Ureter (tissue), 1 donor: ENCODE data around the gene WWC2. TPM values are rescaled to one million over a fixed set of nuclear protein-coding genes. Genes with fewer than 3 reads are reported as not detected.

ENCODE experiments used
- DNase-seq: peaks from one replicate; pipeline ENCODE4 v3.0.0-alpha.2; 2020; ENCODE audit warnings: low spot score
- total RNA-seq: library from RNA; stranded (reverse); gene quantifications from one replicate; pipeline ENCODE4 v1.2.4, GENCODE V29; 2023
- donor health status: DM: yes; HTN: yes; CAD: no.

Gene WWC2
- total RNA-seq, 1 donor from 2014 or later = 32.2 TPM

DNA sequence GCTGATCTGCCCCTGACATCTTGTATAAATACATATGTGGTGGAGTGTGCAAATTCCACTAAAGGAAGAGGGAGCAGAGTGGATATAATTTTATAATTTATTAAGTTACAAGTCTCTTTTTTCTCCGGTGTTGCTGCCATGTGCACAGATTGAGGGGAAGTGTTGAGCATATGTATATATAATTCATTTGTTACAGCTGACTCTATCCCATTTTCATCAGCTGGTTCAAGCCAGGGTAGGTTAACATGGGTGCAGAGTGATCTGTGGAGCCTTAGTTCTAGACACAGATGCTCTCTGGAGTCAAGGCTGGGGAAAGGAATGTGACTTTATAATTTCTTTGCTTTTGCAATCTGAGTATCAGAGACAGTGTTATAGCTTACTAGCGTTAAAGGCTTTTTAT, 103.5 kb downstream of the WWC2 start:
- DNase-seq = no peak

DNA sequence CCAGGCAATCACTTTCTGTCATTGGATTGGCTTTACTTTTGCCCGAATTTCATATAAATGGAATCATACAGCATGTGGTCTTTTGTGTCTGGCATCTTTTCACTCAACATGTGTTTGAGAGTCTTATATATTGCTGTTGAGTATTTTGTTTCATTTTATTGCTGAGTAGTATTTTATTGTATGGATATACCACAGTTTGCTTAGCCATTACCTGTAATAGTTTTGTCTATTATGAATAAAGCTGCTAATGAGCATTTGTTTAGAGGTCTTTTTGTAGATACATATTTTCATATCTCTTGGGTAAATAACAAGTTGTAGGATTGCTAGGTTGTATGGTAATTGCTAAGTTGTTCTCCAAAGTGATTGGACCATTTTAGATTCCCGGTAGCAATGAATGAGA, 105.7 kb downstream of the WWC2 start:
- no peak for DNase-seq

DNA sequence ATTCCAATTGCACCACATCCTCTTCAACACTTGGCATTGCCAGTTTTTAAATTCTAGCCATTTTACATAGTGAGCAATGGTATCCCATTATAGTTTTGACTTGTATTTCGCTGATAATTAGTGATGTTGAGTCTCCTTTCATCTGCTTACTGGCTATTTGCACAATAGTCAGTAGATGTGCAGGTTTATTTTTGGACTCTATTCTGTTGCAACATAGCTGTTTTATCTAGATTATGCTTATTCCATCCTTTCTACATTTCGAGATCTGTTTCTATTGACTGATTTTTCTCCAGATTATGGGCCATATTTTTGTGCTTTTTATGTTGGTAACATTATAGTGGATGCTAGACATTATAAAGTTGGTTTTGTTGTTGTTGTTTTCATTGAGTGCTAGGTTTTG, 106.1 kb downstream of the WWC2 start:
- no peak for DNase-seq

DNA sequence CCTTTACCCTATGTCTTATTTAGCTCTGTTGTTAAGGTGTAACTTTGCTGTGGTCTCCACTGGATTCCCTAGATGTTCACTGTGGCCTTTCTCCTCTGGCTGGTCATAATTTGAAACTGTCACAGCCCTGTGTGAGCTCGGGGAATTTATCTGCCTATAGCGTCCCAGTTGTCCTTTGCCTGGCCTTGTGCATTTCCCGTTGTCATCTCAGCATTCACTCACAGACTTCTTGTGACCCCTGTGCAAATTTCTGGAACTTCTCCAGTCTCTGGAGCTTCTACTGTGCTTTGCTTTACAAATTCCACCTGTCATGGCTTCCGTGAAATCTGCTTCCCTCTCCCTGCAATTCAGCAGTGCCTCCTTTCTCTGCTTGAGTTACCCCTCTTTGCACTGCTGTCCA, 106.7 kb downstream of the WWC2 start:
- no peak for DNase-seq

DNA sequence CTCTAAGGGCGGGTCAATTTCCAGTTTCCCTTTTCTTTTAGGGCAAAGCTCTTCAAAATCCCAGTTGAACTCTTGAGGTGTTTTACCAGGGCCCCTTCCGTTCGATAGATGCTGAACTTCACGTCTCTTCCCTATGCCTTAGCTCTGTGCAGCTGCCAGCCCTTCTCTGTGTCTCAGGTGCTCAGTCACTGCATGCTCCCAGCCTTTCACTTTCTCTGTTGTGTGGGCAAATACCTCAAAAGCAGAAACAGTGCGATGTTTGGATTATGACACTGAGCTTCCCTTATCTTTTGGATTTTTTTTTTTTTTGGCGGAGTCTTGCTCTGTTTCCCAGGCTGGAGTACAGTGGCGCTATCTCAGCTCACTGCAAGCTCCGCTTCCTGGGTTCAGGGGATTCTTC, 112.5 kb downstream of the WWC2 start:
- DNase-seq = no peak

DNA sequence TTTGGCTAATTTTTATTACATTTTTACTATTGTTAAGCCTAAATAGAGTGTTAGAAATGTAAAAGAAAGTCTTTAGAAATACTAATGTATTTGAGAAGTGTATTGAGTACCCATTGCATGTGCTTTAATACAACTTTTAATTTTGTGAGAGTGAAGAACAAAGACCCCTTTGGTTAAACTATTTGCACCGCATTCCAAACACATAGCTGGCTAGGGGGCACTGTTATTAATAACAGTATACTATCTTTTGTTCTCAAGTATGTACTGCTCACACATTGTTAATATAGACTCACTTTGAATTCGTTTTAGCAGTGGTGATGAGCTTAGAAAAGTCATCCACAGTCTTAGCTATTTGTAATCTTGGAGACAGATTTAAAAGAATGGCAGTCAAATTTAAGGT, 114.9 kb downstream of the WWC2 start:
- DNase-seq = no peak

DNA sequence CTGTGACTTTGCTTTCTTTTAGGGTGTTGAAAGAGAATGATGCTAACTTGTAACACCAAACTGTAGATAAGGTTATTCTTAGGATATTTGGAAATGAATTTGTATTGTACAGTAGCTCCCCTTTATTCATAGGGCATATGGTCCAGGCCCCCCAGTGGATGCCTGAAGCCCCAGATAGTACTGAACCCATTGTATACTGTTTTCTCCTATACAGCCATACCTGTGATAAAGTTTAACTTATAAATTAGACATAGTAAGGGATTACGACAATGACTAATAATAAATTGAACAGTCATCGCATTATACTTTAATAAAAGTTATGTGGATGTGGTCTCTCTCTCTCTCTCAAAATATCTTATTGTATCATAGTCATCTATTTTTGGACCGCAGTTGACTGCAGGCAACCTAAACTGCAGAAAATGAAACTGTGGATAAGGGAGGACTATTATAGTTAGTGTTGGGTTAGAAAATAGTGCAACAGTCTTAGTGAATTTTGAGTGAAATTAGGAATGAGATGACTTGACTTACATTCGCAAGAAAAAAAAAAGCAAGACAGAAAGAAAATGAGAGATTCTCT, 115.9 kb downstream of the WWC2 start:
- DNase-seq = no peak

DNA sequence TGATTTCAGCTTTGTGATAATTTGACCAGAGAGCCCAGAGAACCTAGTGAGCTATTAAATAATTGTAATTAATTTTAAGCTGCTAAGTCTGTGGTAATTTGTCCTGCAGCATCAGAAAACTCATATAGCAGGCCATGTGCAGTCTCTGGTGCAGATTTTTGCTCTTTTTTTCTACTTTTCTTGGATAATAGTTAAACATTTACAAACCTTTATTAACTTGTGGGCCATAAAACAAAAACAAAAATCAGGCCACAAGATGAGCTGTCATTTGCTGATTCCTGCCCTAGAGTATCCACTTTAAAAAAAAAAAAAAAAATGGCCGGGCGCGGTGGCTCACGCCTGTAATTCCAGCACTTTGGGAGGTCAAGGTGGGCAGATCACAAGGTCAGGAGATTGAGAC, 121.2 kb downstream of the WWC2 start:
- DNase-seq = no peak

DNA sequence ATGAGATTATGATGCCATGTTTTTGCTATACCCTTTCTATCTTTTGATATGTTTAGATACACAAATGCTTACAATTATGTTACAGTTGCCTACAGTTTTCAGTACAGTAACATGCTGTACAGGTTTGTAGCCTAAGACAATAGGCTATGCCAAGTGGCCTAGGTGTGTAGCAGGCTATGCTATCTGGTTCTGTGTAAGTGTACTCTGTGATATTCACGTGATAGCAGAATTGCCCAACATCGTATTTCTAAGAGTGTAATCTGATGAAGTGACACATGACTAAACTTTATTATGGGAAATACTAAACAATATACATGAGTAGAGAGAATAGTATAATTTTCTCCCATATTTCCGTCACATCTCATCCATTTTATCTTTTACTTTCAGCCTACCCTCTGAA, 124.0 kb downstream of the WWC2 start:
- DNase-seq = no peak

DNA sequence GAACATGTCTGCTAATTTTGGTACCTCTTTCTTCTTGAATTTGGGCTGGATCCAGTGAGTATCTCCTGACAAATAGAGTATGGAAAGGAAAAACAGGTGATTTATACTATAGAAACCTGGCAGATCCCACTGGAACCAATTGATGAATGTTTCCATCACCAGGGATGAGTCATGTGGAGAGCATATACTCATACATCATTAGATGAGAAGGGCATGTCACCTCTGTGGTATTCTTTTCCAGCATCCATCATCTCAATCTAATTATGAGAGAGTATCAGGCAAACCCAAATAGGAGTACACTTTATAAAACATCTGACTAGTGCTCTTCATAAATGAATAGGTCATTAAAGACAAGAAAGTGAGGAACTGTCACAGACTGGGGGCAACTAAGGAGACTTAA, 130.3 kb downstream of the WWC2 start:
- no peak for DNase-seq

DNA sequence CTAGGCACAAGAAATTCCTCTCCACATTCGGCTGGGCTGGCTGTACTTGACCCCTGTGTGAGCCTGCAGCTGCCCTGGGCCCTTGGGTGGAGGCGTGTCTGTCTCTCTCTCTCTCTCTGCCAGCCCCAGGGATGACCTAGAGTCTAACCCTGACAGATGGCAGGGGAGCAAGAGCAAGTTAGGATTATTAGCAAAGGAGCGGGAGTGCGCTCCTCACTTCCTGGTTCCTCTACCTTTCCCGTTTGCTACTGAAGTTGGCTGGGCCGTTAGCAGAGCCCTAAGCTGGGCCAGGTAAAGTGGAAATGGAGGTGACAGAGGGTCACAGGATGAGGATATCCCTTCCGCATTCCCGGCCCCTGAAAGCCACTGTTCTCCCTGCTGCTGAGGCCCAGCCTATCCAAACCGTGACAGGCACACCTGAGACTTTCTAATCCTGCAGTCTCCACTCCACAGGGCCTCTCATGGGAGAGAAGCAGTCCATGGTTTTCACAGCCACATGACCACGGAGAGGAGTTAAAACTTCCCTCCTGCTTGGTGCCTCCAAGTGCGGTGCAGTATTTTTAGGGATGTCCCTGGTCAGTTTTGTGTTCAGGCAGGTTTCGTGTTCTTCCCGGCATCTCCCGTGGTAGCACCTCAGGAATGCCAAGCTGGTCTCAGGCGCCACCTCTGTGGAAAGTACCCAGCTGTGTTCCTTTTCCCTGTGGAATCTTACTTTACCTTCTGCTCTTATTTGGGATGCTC, 141.7 kb downstream of the WWC2 start:
- DNase-seq = no peak

DNA sequence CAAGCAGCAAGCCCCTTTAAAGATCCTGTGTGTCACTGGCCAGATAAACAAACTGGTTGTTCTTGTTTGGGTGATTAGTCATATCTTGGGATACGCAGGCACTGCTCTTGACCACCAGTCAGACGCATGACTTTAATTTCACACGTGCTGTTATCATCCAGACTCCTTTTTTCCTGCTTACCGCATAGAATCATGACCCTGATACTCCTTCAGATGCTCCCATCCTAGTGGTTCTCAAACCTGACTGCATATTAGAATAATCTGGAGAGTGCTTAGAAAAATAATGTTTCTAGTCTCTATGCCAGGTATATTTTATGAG, 142.2 kb downstream of the WWC2 start:
- no peak for DNase-seq

DNA sequence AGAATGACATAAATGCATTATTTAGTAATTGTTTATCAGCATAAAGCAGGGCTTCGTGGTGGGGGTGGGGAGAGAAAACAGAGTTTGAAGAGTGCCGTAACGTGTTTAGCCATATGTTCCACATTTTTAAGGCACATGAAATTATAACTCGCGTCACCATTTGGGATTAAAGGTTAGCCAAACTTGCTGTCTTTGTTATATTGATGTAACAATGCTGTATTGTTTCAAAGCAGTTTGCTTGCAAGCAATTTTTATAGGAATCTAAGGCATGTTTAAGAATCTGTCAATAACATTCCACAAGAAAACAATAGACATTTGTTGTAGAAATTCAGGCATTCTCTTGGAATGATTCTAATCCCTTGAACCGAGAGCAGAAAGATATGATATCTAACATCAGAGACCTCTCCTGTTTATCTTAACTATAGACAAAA, 142.7 kb downstream of the WWC2 start:
- no peak for DNase-seq

DNA sequence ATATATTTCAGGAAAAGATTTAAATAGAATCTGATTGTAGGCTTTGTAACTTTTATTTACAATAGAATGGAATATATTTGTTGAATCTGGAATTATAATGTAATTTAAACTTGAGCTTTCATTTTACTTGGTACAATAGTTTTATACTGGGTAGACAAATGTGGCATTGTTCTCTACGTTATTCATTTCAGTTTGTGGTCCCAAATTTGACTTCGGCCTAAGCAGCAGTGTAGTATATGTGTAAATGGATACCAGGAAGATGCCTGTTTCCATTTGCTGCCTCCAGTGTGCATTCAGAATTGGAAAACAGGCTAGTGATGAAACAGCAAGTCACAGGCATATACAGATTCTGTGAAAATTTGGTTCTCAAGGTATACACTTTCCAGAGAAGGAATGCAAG, 143.2 kb downstream of the WWC2 start:
- DNase-seq = no peak

DNA sequence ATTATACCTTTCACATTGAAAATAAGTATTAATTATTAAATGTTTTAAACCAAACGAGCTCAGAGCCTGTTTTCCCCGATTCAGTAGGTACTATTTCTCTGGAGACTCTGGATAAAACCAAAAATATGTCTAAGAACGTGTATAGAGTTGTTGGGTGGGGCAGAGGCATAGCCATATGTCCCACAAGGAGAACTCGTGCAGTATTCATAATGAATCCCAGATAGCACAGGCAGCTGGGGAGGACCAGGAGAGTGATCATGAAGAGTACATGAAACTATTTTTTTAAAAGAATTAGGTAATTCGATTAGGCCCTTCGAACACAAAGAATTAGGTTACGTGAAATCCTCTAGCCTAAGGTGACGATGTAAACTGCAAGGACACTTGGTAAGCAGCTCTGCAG, 145.0 kb downstream of the WWC2 start:
- no peak for DNase-seq

DNA sequence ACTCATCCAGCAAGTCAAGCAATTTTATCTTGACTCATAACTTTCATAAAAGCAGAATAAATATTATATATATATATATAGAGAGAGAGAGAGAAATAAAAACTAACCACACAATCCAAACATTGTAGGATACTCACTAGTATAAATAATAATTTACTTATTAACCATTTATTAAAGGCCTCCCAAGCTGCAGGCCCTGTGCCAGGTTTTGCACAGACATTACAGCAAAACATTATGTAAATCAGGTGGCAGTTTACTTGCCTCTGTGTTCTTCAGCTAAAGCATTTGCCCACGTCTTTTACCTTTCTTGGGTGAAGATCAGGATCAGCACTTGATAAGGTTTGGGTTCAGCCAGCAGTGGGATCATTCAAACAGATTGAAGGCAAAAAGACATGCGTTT, 145.4 kb downstream of the WWC2 start:
- DNase-seq = no peak

DNA sequence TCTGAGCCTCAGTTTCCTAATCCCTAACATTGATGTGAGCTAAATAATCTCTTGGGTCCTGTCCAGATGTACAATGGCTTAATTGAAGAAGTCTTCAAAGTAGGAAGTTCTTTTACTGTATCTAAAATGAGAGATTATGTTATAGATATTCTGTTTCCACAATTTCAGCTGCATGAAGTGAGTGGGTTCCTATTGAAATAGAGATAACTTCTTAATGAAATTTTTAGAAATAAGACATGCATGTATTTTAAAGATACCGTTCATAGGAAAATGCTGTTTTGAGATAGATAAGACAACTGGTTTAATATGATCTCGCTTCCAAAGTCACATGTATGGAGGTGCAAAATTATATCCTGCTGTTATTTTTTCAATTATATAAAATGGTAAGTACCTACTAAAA, 149.1 kb downstream of the WWC2 start:
- DNase-seq = no peak

DNA sequence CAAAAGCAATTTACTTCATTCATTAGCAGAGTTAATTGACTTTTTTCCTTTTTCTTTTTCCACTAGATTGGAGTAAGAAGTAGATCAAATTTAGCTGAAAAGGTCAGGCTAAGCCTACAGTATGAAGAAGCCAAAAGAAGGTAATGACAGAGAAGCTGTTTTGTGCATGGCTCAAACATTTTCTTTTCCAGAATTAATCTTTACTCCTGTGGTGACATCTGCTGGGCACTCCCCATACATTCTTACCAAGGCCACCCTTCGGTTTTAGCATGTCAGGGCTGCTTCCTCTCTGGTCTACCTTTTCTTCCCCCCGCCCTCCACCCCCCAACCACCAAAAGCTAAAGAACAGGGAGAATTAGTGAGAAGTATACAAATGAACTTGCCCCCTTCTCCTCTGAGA, 150.8 kb downstream of the WWC2 start:
- DNase-seq = no peak

DNA sequence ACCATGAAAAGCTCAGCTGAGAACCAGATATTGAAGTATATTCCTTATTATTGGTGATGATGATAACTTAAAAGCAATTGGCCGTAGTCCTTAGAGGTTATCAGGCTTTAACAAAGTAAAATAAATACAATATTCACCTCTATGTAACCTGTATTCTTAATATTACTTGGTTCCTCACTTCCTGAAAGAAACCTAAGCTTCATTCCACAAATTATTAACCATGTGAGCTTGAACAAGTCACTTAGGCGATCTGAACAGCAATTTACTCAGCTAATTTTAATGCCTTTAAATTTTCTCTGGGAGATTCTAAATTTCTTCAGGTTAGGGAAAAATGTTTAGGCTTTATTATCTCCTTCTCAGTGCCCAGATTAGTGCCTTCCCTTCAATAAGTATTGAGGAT, 151.8 kb downstream of the WWC2 start:
- DNase-seq = no peak

DNA sequence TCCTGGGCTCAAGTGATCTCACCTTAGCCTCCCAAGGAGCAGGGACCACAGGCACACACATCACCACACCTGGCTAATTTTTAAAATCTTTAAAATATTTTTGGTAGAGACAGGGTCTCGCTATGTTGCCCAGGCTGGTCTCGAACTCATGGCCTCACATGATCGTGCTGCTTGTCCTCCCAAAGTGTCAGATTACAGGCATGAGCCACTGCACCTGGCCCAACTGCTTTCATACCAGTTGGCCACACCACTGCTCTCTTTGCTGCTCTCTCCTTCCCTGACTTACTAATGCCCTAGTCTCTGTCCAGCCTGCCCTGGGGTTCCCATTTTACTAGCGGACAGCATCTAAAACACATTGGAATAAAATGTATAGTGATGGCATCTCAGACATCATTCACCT, 153.9 kb downstream of the WWC2 start:
- no peak for DNase-seq

DNA sequence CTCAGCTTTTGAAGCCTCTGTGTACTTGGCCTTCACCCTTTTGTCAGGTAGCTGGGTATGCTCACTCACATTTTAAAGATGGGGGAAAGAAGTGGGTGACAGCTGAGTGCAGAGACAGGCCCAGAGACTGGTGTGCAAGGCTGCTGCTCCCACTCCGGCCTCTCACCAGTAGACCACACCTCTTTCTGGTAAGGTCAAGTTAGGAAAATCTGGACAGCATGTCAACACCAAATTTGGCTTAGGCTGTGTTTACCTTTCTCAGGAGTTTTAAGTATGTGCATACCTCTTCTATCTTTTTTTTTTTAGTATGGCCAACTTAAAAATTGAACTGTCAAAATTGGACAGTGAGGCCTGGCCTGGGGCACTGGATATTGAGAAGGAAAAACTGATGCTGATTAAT, 154.4 kb downstream of the WWC2 start:
- no peak for DNase-seq

DNA sequence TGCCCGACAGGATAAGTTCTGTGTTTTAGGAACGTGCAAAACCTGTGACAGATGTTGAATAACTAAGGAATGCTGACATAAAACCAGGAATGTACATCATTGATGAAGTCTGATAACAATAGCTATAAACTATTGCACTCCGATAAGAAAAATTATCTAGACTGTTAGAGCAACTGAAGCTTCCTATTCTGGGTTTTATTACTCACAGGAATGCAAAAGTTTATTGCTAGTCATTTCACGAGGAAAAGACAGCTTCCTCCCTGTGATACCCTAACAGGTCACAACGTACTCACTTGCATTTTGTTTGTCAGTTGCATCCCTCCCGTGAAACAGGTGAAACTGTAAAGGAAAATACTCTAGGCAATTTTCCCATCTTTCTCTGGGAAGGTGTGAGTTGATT, 155.1 kb downstream of the WWC2 start:
- no peak for DNase-seq

DNA sequence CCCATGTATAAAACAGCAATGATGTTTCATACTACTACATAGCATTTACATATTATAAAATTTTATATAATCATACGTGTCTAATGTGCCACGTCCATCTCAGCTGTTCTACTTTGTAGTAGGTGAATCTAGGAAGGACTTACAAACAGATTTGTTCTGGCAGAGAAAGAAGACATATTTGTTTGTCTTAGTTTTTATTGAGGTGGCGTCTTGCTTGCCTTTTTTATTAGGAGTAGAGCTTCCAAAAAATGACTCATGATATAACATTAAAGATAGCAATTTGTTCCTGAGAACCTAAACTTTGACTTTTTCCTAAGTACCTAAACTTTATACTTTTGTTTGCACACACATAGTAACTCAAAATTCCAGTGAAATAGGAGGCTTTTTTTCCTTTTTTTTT, 156.4 kb downstream of the WWC2 start:
- no peak for DNase-seq

DNA sequence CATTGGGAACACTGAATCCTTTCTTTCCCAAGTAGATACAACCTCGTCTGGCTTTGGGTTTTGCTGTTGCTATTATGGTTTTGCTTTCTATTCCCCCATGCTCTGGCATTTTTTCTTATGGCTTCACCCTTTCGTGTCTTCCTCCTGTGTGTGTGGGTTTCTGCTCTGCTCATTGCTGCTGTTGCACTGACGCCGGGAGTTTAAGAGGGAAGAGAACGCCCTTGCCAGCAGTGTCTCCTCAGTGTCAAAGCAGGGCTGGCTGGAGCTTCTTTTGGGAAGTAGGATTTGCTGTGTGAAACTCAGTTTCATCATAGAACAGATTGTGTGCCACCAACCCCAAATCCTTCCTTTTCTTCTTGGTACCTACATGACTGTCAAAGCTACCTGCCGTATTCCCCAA, 157.3 kb downstream of the WWC2 start:
- DNase-seq = no peak
